GM10266 (cell line): Measurements from ENCODE around the gene POLR2E.

ENCODE experiments used
- DNase-seq: peaks from one replicate; pipeline ENCODE4 v3.0.0; 2012; ENCODE audit errors: extremely low spot score
- CTCF ChIP-seq: IDR thresholded peaks from 2 replicates; pipeline ENCODE4 v1.5.1; 2012; ENCODE audit warnings: mild to moderate bottlenecking, low read depth; ENCODE audit not compliant: control insufficient read depth, insufficient read depth; ENCODE audit errors: missing control alignments

The POLR2E gene

GRCh38 chr19:1038978-1039645 lies 56.1 kb downstream of the POLR2E start:
- DNase-seq: no peak
- TF ChIP-seq CTCF: no peak

GRCh38 chr19:1037621-1038064 lies 57.5 kb downstream of the POLR2E start:
- DNase-seq: no peak
- TF ChIP-seq CTCF: no peak
